ENCODE measurements around the gene GABRD. TPM values are rescaled to one million over a fixed set of nuclear protein-coding genes. Genes with fewer than 3 reads are reported as not detected.

GABRD gene
- total and polyA plus RNA-seq, 10 of the 15 experiments (the other 5 are each of a cell fraction or from before 2014, with no cell fraction given): not detected

DNA sequence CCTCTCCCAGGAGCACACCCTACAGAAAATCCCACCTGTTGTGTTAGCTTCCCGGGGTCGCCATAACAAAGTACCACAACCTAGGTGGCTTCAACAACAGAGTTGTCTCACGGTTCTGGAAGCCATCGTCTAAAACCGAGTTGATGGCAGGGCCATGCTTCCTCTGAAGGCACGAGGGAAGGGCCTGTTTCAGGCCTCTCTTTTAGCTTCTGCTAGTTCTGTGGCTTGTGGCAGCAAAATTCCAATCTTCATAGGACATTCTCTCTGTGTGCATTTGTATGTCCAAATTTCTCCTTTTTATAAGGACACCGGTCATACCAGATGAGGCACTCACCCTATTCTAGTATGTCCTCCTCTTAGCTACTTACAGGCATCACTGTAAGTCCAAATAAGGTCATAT lies 18.7 kb upstream of the GABRD start:
- TF ChIP-seq TARDBP (IDR thresholded peaks at IDR 0.05; ENCODE audit: borderline replicate concordance): no peak
- TF ChIP-seq ZBTB4 (CRISPR knock-in tag; IDR thresholded peaks at IDR 0.05): no peak
- TF ChIP-seq BHLHE40 (IDR thresholded peaks at IDR 0.05; ENCODE audit: borderline replicate concordance in 1 of 2, low read depth in 2 of 2, low read length in 1 of 2): no peak
- TF ChIP-seq, protein P1, sequence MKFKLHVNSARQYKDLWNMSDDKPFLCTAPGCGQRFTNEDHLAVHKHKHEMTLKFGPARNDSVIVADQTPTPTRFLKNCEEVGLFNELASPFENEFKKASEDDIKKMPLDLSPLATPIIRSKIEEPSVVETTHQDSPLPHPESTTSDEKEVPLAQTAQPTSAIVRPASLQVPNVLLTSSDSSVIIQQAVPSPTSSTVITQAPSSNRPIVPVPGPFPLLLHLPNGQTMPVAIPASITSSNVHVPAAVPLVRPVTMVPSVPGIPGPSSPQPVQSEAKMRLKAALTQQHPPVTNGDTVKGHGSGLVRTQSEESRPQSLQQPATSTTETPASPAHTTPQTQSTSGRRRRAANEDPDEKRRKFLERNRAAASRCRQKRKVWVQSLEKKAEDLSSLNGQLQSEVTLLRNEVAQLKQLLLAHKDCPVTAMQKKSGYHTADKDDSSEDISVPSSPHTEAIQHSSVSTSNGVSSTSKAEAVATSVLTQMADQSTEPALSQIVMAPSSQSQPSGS (IDR thresholded peaks at IDR 0.05; ENCODE audit: low read length): no peak
- no peak for TF ChIP-seq PML (IDR thresholded peaks at IDR 0.05; ENCODE audit: low read length)
- TF ChIP-seq ZNF622 (IDR thresholded peaks at IDR 0.05): no peak
- TF ChIP-seq PKNOX1 (IDR thresholded peaks at IDR 0.05): no peak
- Histone ChIP-seq H3K79me2 (ENCODE audit: control insufficient read depth, insufficient read depth, low read length) (no peaks in the 10 kb centered on the region), H3K36me3 (ENCODE audit: control insufficient read depth in 2 of 2, insufficient read depth in 2 of 2, low read length in 1 of 2) (no peaks in the 10 kb centered on the region), H3K9me3 (replicated peaks; ENCODE audit: control insufficient read depth, insufficient read depth, low read length) (no peaks in the 10 kb centered on the region), H3K9ac (ENCODE audit: control insufficient read depth, insufficient read depth, low read length) (no peak overlapping the region), H3K27ac (ENCODE audit: control insufficient read depth, insufficient read depth) (no peak overlapping the region), H3K4me1 (ENCODE audit: control insufficient read depth, insufficient read depth, low read length) (no peaks in the 10 kb centered on the region), H3K4me3 (no peak overlapping the region), H4K20me1 (ENCODE audit: control insufficient read depth, insufficient read depth) (no peaks in the 10 kb centered on the region), H3K27me3 (replicated peaks in 1 of 2; ENCODE audit: control insufficient read depth in 2 of 2, insufficient read depth in 2 of 2, low read length in 1 of 2) (no peaks in the 10 kb centered on the region; a peak in 1 of 4 replicates), H2AFZ (ENCODE audit: control insufficient read depth, low read depth, low read length) (no peak overlapping the region), H3K4me2 (ENCODE audit: control insufficient read depth, insufficient read depth) (no peak overlapping the region)
- DNase-seq (ENCODE audit: low read depth, low spot score) (no peak), ATAC-seq (no peak), FAIRE-seq (no peak)
- ChIA-PET POLR2A (no interaction called here), SMC1A (ENCODE audit: uncharacterized antibody, unreplicated experiment) (no interaction called here), RAD21 (ENCODE audit: unreplicated experiment) (no interaction called here), CTCF (interaction anchor here (0.6 kb wide), 1 partner anchor 15 kb away, joined by 3 read pairs; no protein-coding TSS in a partner anchor)
- intact Hi-C loops (cut with micrococcal nuclease; ENCODE audit: unreplicated experiment): no loop called here
- no TSS peak for BruUV-seq (replicated peaks)
- in situ Hi-C loops (cut with MboI): no loop called here
- 22% methylated on average over 7 of the region's 7 CpGs for WGBS (ENCODE audit: insufficient coverage, insufficient replicate concordance, low lambda C conversion rate, missing lambda C conversion rate)

All from GM12878 (cell line).